ENCODE measurements around the gene HLA-DOB.

HLA-DOB gene

DNA sequence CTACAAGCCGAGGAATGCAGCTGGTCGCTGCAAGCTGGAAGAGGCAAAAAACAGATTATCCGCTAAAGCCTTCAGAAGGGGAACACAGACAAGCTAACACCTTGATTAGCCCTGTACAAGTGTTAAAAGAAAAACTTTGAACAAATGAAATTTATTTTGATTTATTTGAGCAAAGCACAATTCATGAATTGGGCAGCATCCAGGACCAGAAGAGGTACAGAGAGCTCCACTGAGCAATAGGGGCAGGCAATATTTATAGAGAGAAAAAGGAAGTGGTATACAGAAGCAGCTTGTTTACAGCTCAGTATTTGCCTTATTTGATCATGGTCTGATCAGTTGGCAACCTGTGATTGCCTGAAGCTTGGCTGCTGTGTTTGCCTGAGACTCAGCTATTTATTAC, 17.6 kb downstream of the HLA-DOB start:
- TF ChIP-seq, protein P1, sequence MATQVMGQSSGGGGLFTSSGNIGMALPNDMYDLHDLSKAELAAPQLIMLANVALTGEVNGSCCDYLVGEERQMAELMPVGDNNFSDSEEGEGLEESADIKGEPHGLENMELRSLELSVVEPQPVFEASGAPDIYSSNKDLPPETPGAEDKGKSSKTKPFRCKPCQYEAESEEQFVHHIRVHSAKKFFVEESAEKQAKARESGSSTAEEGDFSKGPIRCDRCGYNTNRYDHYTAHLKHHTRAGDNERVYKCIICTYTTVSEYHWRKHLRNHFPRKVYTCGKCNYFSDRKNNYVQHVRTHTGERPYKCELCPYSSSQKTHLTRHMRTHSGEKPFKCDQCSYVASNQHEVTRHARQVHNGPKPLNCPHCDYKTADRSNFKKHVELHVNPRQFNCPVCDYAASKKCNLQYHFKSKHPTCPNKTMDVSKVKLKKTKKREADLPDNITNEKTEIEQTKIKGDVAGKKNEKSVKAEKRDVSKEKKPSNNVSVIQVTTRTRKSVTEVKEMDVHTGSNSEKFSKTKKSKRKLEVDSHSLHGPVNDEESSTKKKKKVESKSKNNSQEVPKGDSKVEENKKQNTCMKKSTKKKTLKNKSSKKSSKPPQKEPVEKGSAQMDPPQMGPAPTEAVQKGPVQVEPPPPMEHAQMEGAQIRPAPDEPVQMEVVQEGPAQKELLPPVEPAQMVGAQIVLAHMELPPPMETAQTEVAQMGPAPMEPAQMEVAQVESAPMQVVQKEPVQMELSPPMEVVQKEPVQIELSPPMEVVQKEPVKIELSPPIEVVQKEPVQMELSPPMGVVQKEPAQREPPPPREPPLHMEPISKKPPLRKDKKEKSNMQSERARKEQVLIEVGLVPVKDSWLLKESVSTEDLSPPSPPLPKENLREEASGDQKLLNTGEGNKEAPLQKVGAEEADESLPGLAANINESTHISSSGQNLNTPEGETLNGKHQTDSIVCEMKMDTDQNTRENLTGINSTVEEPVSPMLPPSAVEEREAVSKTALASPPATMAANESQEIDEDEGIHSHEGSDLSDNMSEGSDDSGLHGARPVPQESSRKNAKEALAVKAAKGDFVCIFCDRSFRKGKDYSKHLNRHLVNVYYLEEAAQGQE (IDR thresholded peaks at IDR 0.05; ENCODE audit: insufficient read depth in 1 of 2, low read depth in 2 of 2, low read length in 2 of 2): no peak
- TF ChIP-seq POLR2AphosphoS5 (IDR thresholded peaks at IDR 0.05; ENCODE audit: low read depth, low read length) (no peak), TAF1 (IDR thresholded peaks at IDR 0.05; ENCODE audit: borderline replicate concordance, insufficient read depth, low read length) (no peak), FOXP2 (optimal IDR thresholded peaks at IDR 0.05; ENCODE audit: borderline replicate concordance, extremely low read depth, extremely low read length, insufficient read depth) (no peak), SIN3A (IDR thresholded peaks at IDR 0.05; ENCODE audit: borderline replicate concordance, insufficient read depth, low read length) (no peak)

- no peak for TF ChIP-seq TAF1 (IDR thresholded peaks at IDR 0.05; ENCODE audit: borderline replicate concordance, insufficient read depth, low read length)
These were observed 19.7 kb downstream of the HLA-DOB start for GRCh38 chr6:32796848-32797776.

DNA sequence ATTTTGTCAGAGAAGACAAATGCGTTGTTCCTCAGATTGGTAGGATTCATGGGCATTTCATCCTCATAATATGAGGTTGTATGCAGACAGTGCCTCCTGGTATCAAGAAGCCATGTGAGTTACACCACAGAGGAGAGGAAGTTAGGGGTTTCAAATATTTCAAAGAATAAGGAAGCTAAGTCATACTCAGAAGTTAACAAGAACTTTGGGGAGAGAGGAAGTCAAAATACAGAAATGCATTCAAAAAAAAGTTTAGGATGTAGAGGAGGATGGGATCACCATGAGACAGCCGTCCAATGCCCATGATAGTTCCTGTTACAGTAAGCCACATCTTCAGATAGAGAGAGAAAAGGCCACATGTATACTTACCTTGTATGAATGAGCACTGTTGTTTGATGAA, 22.3 kb downstream of the HLA-DOB start:
- TF ChIP-seq FOXP2 (optimal IDR thresholded peaks at IDR 0.05; ENCODE audit: borderline replicate concordance, extremely low read depth, extremely low read length, insufficient read depth) (no peak), SIN3A (IDR thresholded peaks at IDR 0.05; ENCODE audit: borderline replicate concordance, insufficient read depth, low read length) (no peak), TAF1 (IDR thresholded peaks at IDR 0.05; ENCODE audit: borderline replicate concordance, insufficient read depth, low read length) (no peak), POLR2AphosphoS5 (IDR thresholded peaks at IDR 0.05; ENCODE audit: low read depth, low read length) (no peak)
- TF ChIP-seq, protein P1 (IDR thresholded peaks at IDR 0.05; ENCODE audit: insufficient read depth in 1 of 2, low read depth in 2 of 2, low read length in 2 of 2): no peak

GRCh38 chr6:32792901-32793435, 23.8 kb downstream of the HLA-DOB start:
- TF ChIP-seq POLR2AphosphoS5 (IDR thresholded peaks at IDR 0.05; ENCODE audit: low read depth, low read length) (no peak), FOXP2 (optimal IDR thresholded peaks at IDR 0.05; ENCODE audit: borderline replicate concordance, extremely low read depth, extremely low read length, insufficient read depth) (no peak), SIN3A (IDR thresholded peaks at IDR 0.05; ENCODE audit: borderline replicate concordance, insufficient read depth, low read length) (no peak), TAF1 (IDR thresholded peaks at IDR 0.05; ENCODE audit: borderline replicate concordance, insufficient read depth, low read length) (no peak)
- TF ChIP-seq, protein P1 (IDR thresholded peaks at IDR 0.05; ENCODE audit: insufficient read depth in 1 of 2, low read depth in 2 of 2, low read length in 2 of 2): no peak

- TF ChIP-seq SIN3A (IDR thresholded peaks at IDR 0.05; ENCODE audit: borderline replicate concordance, insufficient read depth, low read length) (no peak), TAF1 (IDR thresholded peaks at IDR 0.05; ENCODE audit: borderline replicate concordance, insufficient read depth, low read length) (no peak), FOXP2 (optimal IDR thresholded peaks at IDR 0.05; ENCODE audit: borderline replicate concordance, extremely low read depth, extremely low read length, insufficient read depth) (no peak), POLR2AphosphoS5 (IDR thresholded peaks at IDR 0.05; ENCODE audit: low read depth, low read length) (no peak)
- TF ChIP-seq, protein P1 (IDR thresholded peaks at IDR 0.05; ENCODE audit: insufficient read depth in 1 of 2, low read depth in 2 of 2, low read length in 2 of 2): no peak
These were observed 26.5 kb downstream of the HLA-DOB start for GRCh38 chr6:32790306-32790705.

All from PFSK-1 (cell line).